PC-9 (cell line): ENCODE data around the gene LGALS12.

Source experiments
- EZH2 ChIP-seq: fragments of 200-600 bp; sonication (generic); IDR thresholded peaks from 2 replicates; pipeline ENCODE4 v1.8.0; 2017; ENCODE audit warnings: antibody characterized with exemption, low read depth
- TF ChIP-seq, protein P1 (sequence below): fragments of 200-600 bp; sonication (generic); conservative IDR thresholded peaks from 2 replicates; pipeline ENCODE4 v1.6.1; 2017; ENCODE audit warnings: mixed run types, antibody characterized with exemption, mild to moderate bottlenecking, moderate library complexity

DNA sequence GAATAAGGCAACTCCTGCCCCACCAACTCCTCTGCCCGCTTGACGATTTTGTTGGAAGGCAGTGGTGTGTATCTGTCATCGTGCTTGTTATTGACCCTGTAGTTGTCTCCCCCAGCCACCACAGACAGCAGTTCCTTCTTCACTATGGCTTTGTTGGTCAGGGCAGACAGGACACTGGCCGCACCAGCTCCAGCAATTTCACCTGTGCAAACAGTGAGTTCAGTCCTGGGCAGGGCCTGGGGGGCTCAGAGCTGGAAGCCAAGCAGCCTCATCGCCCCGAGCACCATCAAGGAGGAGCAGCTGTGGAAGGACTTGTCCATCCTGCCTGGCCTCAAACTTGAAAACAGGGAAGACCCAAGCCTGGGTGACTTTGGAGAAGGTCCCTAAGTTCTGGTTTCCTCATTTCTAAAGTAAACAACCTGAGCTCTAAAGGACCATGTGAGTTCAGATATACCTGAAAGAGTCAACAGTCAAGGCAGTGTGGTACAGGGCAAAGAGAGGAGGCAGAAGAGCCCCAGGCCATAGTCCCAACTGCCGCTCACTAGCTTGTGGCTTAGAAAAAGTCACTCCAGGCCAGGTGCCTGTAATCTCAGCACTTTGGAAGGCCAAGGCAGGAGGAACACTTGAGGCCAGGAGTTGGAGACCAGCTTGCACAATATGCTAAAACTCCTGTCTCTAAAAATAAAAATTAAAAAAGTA is 52.7 kb downstream of the LGALS12 start:
- TF ChIP-seq, protein P1, sequence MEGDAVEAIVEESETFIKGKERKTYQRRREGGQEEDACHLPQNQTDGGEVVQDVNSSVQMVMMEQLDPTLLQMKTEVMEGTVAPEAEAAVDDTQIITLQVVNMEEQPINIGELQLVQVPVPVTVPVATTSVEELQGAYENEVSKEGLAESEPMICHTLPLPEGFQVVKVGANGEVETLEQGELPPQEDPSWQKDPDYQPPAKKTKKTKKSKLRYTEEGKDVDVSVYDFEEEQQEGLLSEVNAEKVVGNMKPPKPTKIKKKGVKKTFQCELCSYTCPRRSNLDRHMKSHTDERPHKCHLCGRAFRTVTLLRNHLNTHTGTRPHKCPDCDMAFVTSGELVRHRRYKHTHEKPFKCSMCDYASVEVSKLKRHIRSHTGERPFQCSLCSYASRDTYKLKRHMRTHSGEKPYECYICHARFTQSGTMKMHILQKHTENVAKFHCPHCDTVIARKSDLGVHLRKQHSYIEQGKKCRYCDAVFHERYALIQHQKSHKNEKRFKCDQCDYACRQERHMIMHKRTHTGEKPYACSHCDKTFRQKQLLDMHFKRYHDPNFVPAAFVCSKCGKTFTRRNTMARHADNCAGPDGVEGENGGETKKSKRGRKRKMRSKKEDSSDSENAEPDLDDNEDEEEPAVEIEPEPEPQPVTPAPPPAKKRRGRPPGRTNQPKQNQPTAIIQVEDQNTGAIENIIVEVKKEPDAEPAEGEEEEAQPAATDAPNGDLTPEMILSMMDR: no peak
- no peak for TF ChIP-seq EZH2
